ENCODE measurements around the gene RPN2. TPM values are rescaled to one million over a fixed set of nuclear protein-coding genes. Genes with fewer than 3 reads are reported as not detected.

The RPN2 gene
- total RNA-seq, 1 experiment from 2014 or later = 257 TPM

- intact Hi-C loops (cut with micrococcal nuclease) = loop anchor here (5.0 kb wide), 1 partner anchor 99 kb away; no protein-coding TSS in a partner anchor
- Histone ChIP-seq H3K9me2 (replicated peaks; ENCODE audit: low read length) (no peaks in the 10 kb centered on the region), H3K79me2 (ENCODE audit: low read length) (no peaks in the 10 kb centered on the region), H3K9me3 (ENCODE audit: low read length) (no peaks in the 10 kb centered on the region), H2AFZ (ENCODE audit: low read length) (no peak overlapping the region), H3K27me3 (ENCODE audit: low read length) (no peaks in the 10 kb centered on the region), H3K4me3 (ENCODE audit: low read length) (no peak overlapping the region), H3K4me2 (ENCODE audit: low read length) (no peak overlapping the region), H3F3A (ENCODE audit: low read length, unreplicated experiment) (no peaks in the 10 kb centered on the region), H4K20me1 (ENCODE audit: low read length) (no peaks in the 10 kb centered on the region), H3K4me1 (ENCODE audit: insufficient read depth, low read length) (no peaks in the 10 kb centered on the region), H3K9ac (ENCODE audit: low read length) (no peak overlapping the region), H3K27ac (ENCODE audit: low read length) (no peak overlapping the region), H3K36me3 (ENCODE audit: low read depth, low read length) (no peaks in the 10 kb centered on the region)
- no TSS peak for BruUV-seq (replicated peaks)
- TF ChIP-seq EZH2phosphoT487 (IDR thresholded peaks at IDR 0.05; ENCODE audit: borderline replicate concordance, low read length) (no peak), CTCF (conservative IDR thresholded peaks at IDR 0.05; ENCODE audit: low read depth, low read length) (no peak)
- DNase-seq = no peak
- POLR2A ChIA-PET (ENCODE audit: unreplicated experiment) = no interaction called here
- CTCF ChIA-PET = no interaction called here
- no peak for ATAC-seq
These were observed 104.5 kb downstream of the RPN2 start for GRCh38 chr20:37283530-37284195.

GRCh38 chr20:37284691-37285161 is 105.6 kb downstream of the RPN2 start:
- ATAC-seq = no peak
- POLR2A ChIA-PET (ENCODE audit: unreplicated experiment) = no interaction called here
- Histone ChIP-seq H3K4me1 (ENCODE audit: insufficient read depth, low read length) (no peaks in the 10 kb centered on the region), H3K27ac (ENCODE audit: low read length) (no peak overlapping the region), H3K4me3 (ENCODE audit: low read length) (no peak overlapping the region), H3K9ac (ENCODE audit: low read length) (no peak overlapping the region), H3K27me3 (ENCODE audit: low read length) (no peaks in the 10 kb centered on the region), H2AFZ (ENCODE audit: low read length) (no peak overlapping the region), H3K4me2 (ENCODE audit: low read length) (no peak overlapping the region), H3K36me3 (ENCODE audit: low read depth, low read length) (no peaks in the 10 kb centered on the region), H3K9me2 (replicated peaks; ENCODE audit: low read length) (no peaks in the 10 kb centered on the region), H4K20me1 (ENCODE audit: low read length) (no peaks in the 10 kb centered on the region), H3K79me2 (ENCODE audit: low read length) (peaks cover 4% of the 10 kb centered on the region), H3F3A (ENCODE audit: low read length, unreplicated experiment) (no peaks in the 10 kb centered on the region), H3K9me3 (ENCODE audit: low read length) (no peaks in the 10 kb centered on the region)
- no TSS peak for BruUV-seq (replicated peaks)
- DNase-seq = no peak
- TF ChIP-seq CTCF (conservative IDR thresholded peaks at IDR 0.05; ENCODE audit: low read depth, low read length) (no peak), EZH2 (IDR thresholded peaks at IDR 0.05; ENCODE audit: low read length, unreplicated experiment) (no peak), EZH2phosphoT487 (IDR thresholded peaks at IDR 0.05; ENCODE audit: borderline replicate concordance, low read length) (no peak)
- CTCF ChIA-PET = no interaction called here
- intact Hi-C loops (cut with micrococcal nuclease) = loop anchor here (5.0 kb wide), 1 partner anchor 98 kb away; no protein-coding TSS in a partner anchor

- no peak for TF ChIP-seq EZH2 (IDR thresholded peaks at IDR 0.05; ENCODE audit: low read length, unreplicated experiment)
- no peak for TF ChIP-seq CTCF (conservative IDR thresholded peaks at IDR 0.05; ENCODE audit: low read depth, low read length)
- TF ChIP-seq EZH2phosphoT487 (IDR thresholded peaks at IDR 0.05; ENCODE audit: borderline replicate concordance, low read length) = no peak
- H3F3A ChIP-seq (ENCODE audit: low read length, unreplicated experiment) = no peaks in the 10 kb centered on the region
- no peaks in the 10 kb centered on the region for H3K36me3 ChIP-seq (ENCODE audit: low read depth, low read length)
- no TSS peak for BruUV-seq (replicated peaks)
- POLR2A ChIA-PET (ENCODE audit: unreplicated experiment) = no interaction called here
- no peak overlapping the region for H3K4me3 ChIP-seq (ENCODE audit: low read length)
- no peaks in the 10 kb centered on the region for H3K9me3 ChIP-seq (ENCODE audit: low read length)
- H2AFZ ChIP-seq (ENCODE audit: low read length) = no peak overlapping the region
- H3K4me1 ChIP-seq (ENCODE audit: insufficient read depth, low read length) = peaks cover 7% of the 10 kb centered on the region
- peaks cover 15% of the 10 kb centered on the region for H3K79me2 ChIP-seq (ENCODE audit: low read length)
- ATAC-seq (no peak), DNase-seq (no peak)
- no peak overlapping the region for H3K27ac ChIP-seq (ENCODE audit: low read length)
- H3K9me2 ChIP-seq (replicated peaks; ENCODE audit: low read length) = no peaks in the 10 kb centered on the region
- H3K9ac ChIP-seq (ENCODE audit: low read length) = no peak overlapping the region
- no peaks in the 10 kb centered on the region for H3K27me3 ChIP-seq (ENCODE audit: low read length)
- CTCF ChIA-PET = no interaction called here
- H4K20me1 ChIP-seq (ENCODE audit: low read length) = no peaks in the 10 kb centered on the region
- no peak overlapping the region for H3K4me2 ChIP-seq (ENCODE audit: low read length)
- intact Hi-C loops (cut with micrococcal nuclease) = no loop called here
These were observed 106.7 kb downstream of the RPN2 start for GRCh38 chr20:37285664-37286374.

Data from PC-3 (cell line).